IPS DF 6.9 (cell line): ENCODE data around the gene TBC1D22A.

Experiments used
- DNase-seq: peaks from one replicate; pipeline ENCODE4 v3.0.0-alpha.2; 2013; ENCODE audit warnings: low read depth, low spot score
- H3K27ac ChIP-seq: one replicate; pipeline ENCODE4 v1.5.1; 2013; ENCODE audit warnings: low read length, control low read depth
- H3K27me3 ChIP-seq: 2 replicates; pipeline ENCODE4 v1.6.1; 2013; ENCODE audit warnings: mild to moderate bottlenecking, low read length; ENCODE audit not compliant: control insufficient read depth, insufficient read depth
- H3K36me3 ChIP-seq: 2 replicates; pipeline ENCODE4 v1.6.1; 2013; ENCODE audit warnings: low read length; ENCODE audit not compliant: control insufficient read depth, insufficient read depth
- H3K4me1 ChIP-seq: 2 replicates; pipeline ENCODE4 v1.6.1; 2013; ENCODE audit warnings: low read length; ENCODE audit not compliant: control insufficient read depth, insufficient read depth
- H3K4me3 ChIP-seq: 2 replicates; pipeline ENCODE4 v1.5.1; 2013; ENCODE audit warnings: mild to moderate bottlenecking, low read length
- H3K9me3 ChIP-seq: 2 replicates; pipeline ENCODE4 v1.6.1; 2013; ENCODE audit warnings: low read length, inconsistent platforms; ENCODE audit not compliant: control insufficient read depth, insufficient read depth
- WGBS: extraction: QIAGEN DNeasy Blood & Tissue Kit; methylation state at CpG from one replicate; pipeline ENCODE4 v1.1.7; 2013; ENCODE audit warnings: mixed read lengths, missing lambda C conversion rate; ENCODE audit not compliant: insufficient read length, insufficient coverage; 5-methylcytosine and 5-hydroxymethylcytosine counted together

Gene TBC1D22A

DNA sequence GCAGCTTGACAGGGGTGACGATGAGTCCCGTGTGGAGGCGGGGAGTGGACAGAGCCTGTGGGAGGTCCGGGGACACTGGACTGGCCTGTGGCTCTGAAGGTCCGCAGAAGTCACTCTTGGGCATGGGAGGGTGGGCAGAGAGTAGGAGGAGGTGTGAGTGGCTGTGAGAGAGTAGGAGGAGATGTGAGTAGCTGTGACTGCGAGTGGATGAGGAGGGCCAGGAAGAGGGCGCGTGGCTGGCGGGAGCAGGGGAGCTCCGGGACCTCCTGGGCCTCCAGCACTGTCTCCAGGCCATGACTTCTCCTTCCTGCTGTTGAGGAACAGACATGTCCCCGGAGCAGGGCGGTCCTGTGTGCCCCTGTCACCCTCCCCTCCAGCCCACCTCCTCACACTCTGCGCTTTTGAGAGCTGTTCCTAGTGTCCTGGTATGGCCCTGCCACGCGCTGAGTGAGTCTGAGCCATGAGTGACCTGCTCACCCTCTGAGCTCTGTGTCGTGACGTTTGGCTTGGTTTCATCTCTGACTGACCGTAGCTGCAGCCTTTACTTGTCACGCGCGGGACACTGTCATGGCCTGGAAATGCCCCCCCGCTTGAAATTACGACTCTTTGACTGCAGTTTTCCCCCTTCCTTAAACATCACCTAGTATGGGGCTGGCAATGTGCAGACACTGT, 391.5 kb downstream of the TBC1D22A start:
- Histone ChIP-seq H3K9me3 (no peaks in the 10 kb centered on the region), H3K4me1 (no peaks in the 10 kb centered on the region), H3K36me3 (no peaks in the 10 kb centered on the region), H3K27me3 (no peaks in the 10 kb centered on the region), H3K27ac (no peak overlapping the region), H3K4me3 (no peak overlapping the region)
- no CpG with 5 or more reads among the region's 23 CpGs for WGBS
- no peak for DNase-seq

DNA sequence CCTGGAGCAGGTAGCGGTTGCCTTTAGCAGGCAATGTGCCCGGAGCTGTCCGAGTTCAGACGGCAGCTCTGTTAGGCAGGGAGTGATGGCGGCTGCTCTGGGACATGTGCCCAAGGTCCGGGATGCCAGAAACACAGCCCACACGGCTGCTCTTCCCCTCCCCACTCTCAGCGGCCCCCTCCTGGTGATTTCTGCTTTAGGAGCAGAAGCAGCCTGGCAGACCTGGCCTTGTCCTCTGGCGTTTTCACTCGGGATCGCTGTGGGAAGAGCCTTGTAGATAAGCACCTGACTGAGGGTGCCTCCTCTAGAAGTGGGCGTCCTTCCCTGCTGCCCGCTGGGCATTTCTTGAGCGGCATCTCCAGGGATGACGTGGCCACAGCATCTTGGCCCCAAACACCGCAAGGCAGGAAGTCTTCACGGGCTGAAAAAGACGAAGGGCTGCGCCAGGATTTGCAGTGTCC, 392.2 kb downstream of the TBC1D22A start:
- no peak overlapping the region for H3K4me3 ChIP-seq
- no CpG with 5 or more reads among the region's 19 CpGs for WGBS
- H3K4me1 ChIP-seq, result no peaks in the 10 kb centered on the region
- H3K27ac ChIP-seq, result no peak overlapping the region
- no peaks in the 10 kb centered on the region for H3K9me3 ChIP-seq
- H3K36me3 ChIP-seq, result no peaks in the 10 kb centered on the region
- H3K27me3 ChIP-seq, result no peaks in the 10 kb centered on the region
- no peak for DNase-seq

DNA sequence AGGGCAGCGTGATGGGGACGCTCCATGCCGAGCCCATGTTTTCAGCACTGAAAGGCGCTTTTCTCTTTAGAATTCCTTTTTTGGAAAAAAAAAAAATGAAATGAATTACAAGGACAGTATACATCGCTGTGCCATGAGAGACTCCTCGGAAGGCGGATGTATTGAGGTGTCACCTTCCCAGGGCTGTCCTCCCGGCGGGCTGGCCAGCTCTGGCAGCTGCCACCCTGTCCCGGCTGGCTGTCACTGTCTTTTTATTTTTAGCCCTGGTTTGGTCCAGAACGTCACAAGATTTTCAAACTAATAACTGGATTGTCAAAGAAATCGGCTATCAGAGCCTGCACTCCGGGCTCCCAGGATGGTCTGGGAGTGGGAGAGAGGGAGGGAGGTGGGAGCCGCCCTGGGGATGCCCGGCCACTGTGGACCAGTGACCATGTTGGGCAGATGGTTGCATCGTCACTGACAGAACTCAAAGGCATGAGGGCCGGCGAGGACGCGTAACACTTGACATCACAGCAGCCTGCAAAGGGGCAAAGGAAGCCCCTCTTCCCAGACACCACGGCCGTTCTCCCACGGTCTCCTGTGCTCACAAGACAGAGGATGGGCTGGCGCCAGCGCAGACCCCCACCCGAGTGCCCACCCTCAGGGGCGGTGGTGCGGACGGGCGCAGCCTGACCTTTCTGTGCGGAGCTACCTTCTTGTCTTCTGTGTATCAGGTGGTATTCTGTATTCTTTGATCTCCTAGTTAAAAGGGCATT, 392.9 kb downstream of the TBC1D22A start:
- no peak overlapping the region for H3K27ac ChIP-seq
- H3K36me3 ChIP-seq, result no peaks in the 10 kb centered on the region
- DNase-seq, result no peak
- H3K27me3 ChIP-seq, result no peaks in the 10 kb centered on the region
- no CpG with 5 or more reads among the region's 31 CpGs for WGBS
- H3K4me1 ChIP-seq, result no peaks in the 10 kb centered on the region
- H3K4me3 ChIP-seq, result no peak overlapping the region
- no peaks in the 10 kb centered on the region for H3K9me3 ChIP-seq

DNA sequence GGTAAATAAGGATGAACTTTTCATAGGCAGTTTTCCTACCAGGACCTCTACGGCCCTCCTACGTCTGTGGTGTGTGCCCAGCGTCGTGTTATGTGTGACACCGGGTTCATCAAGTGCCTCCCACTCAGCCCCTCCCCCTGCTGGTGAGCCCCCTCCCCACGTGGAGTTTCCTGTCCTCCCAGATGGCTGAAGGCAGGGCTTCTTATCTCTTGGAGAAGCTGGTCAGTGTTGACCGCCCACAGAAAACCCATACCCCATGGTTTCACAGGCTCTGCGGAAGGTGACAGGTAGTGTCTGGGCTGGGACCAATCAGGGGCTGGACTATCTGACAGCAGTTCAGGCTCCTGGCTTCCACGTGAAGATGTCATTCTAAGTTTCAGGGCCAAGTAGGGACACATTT, 393.5 kb downstream of the TBC1D22A start:
- no CpG with 5 or more reads among the region's 9 CpGs for WGBS
- DNase-seq, result no peak
- Histone ChIP-seq H3K4me1 (no peaks in the 10 kb centered on the region), H3K4me3 (no peak overlapping the region), H3K36me3 (no peaks in the 10 kb centered on the region), H3K9me3 (no peaks in the 10 kb centered on the region), H3K27ac (no peak overlapping the region), H3K27me3 (no peaks in the 10 kb centered on the region)

DNA sequence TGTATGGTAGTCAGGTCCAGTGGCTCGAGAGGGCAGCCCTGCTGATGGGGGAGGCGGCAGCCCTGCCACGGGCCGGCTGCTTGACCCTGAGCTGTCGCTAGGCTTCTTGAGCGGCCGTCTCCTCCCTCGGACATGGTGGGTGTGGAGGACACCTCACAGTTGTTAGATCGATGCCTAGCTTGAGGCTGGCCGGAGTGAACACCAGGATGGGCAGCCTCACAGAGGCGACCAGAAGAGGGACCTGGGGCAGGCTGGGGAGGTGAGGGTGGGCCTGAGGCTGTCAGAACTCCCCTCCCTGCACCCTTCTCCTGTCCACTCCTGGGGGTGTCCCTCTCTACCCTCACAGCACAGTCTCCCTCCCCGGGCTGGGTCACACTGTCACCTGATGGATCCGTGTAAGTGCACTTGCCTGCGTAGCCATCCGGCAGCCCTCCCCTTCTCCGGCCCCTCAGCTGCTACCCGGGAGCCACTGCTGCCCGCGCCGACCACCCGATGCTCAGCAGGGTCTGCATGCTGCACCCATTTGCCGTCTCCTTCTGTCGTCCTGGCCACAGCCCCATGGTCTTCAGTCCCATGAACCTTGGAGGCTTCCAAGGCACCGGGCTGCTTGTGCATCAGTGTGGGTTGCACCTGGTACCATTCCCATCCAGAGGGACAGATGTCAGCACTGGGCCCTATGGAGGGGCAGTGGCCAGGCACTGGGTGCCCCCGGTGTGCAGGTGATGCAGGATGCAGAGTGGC, 394.1 kb downstream of the TBC1D22A start:
- no peaks in the 10 kb centered on the region for H3K27me3 ChIP-seq
- H3K4me3 ChIP-seq, result no peak overlapping the region
- no peaks in the 10 kb centered on the region for H3K36me3 ChIP-seq
- DNase-seq, result no peak
- WGBS, result no CpG with 5 or more reads among the region's 25 CpGs
- H3K4me1 ChIP-seq, result no peaks in the 10 kb centered on the region
- no peak overlapping the region for H3K27ac ChIP-seq
- no peaks in the 10 kb centered on the region for H3K9me3 ChIP-seq

DNA sequence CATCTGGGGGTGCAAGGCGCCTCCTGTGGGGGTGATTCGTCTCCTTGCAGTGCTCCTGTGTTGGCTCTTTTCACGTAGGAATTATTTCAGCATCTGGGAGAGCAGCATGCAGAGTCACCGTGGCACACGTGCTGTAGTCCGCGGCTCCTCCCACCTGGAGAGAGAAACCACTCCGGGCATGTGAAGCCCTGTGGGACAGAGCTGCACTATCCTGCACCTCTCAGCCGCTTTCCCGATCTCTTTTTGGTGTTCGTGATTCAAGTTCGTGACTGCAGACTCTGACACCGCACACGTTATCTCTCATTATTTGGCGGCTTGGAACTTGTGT, 394.6 kb downstream of the TBC1D22A start:
- no peak for DNase-seq
- no peaks in the 10 kb centered on the region for H3K27me3 ChIP-seq
- H3K27ac ChIP-seq, result no peak overlapping the region
- no peaks in the 10 kb centered on the region for H3K36me3 ChIP-seq
- no peaks in the 10 kb centered on the region for H3K9me3 ChIP-seq
- no peak overlapping the region for H3K4me3 ChIP-seq
- WGBS, result no CpG with 5 or more reads among the region's 15 CpGs
- no peaks in the 10 kb centered on the region for H3K4me1 ChIP-seq

DNA sequence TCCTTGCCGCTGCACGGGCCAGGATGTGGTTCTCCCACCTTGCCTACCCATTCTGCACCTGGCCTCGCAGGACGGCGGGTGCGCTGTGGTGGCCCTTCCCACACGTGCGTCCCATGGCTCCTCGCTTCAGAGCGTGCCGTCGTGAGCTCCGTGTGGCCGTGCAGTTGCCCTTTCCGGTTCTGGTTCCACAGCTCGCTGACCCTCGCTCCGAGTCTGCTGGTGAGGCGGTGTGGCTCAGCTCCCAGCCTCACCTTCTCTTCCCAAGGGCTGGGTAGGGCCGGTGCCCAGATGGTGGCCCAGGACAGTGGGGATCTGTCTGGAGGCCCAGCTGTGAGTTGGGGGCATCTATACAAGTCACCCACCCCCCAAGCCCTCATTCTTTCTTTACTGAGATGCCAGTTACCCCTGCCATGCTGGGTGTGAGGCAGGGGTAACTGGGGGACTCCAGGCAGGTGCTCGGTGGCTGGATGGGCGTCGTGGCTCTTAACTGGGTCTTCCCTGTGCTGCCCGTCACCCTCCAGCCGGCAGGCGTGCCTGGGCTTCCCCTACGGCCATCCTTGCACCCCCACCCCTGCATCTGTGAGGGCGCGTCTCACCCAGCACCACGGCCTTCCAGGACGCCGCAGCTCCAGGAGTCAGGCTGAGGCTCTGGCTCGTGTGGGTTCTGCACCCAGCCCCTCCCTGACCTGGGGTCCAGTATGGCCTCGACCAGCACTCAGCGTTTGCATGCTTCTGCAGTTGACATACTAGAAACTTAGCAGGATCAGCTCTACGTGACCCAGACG, 395.2 kb downstream of the TBC1D22A start:
- no peaks in the 10 kb centered on the region for H3K4me1 ChIP-seq
- DNase-seq, result no peak
- no peaks in the 10 kb centered on the region for H3K9me3 ChIP-seq
- H3K27ac ChIP-seq, result no peak overlapping the region
- no peak overlapping the region for H3K4me3 ChIP-seq
- no peaks in the 10 kb centered on the region for H3K36me3 ChIP-seq
- no CpG with 5 or more reads among the region's 37 CpGs for WGBS
- H3K27me3 ChIP-seq, result no peaks in the 10 kb centered on the region

DNA sequence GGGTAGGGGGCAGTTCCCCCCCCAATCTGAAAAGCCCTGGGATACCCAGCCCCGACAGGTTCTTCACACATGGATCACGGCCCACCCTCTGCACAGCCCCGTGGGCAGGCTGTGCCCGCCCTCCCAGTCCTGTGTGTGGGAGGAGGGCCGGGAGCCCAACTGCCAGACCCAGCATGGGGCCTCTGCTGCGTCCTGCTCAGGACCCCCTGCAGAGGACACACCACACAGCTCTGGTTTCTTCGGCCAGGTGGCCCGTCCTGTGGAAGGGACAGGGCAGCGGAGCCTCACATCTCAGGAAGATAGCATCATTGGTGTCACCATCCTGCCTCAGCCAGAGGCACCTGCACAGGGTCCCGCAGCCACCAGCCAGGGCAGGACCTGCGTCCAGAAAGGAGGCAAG, 396.0 kb downstream of the TBC1D22A start:
- no peaks in the 10 kb centered on the region for H3K36me3 ChIP-seq
- no peak for DNase-seq
- no peak overlapping the region for H3K27ac ChIP-seq
- no peaks in the 10 kb centered on the region for H3K4me1 ChIP-seq
- no peaks in the 10 kb centered on the region for H3K9me3 ChIP-seq
- no CpG with 5 or more reads among the region's 11 CpGs for WGBS
- H3K4me3 ChIP-seq, result no peak overlapping the region
- no peaks in the 10 kb centered on the region for H3K27me3 ChIP-seq

DNA sequence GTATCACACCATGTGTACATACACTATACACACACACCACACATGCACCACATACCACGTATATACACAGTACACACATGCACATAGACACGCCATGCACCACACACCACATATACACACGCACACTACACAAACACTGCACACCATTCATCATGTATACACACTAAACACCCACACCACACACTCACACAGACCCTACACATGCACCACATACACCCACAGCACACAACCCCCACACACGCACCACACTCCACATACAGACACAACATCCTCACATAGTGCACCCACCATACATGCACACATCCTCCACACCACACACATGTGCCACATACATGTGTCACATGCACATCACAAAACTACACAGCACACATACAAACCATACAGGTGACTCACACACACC, 397.1 kb downstream of the TBC1D22A start:
- 100% methylated on average over 3 of the region's 4 CpGs for WGBS
- no peak for DNase-seq
- Histone ChIP-seq H3K9me3 (no peaks in the 10 kb centered on the region), H3K4me3 (no peak overlapping the region), H3K27me3 (no peaks in the 10 kb centered on the region), H3K4me1 (no peaks in the 10 kb centered on the region), H3K36me3 (no peaks in the 10 kb centered on the region), H3K27ac (no peak overlapping the region)

DNA sequence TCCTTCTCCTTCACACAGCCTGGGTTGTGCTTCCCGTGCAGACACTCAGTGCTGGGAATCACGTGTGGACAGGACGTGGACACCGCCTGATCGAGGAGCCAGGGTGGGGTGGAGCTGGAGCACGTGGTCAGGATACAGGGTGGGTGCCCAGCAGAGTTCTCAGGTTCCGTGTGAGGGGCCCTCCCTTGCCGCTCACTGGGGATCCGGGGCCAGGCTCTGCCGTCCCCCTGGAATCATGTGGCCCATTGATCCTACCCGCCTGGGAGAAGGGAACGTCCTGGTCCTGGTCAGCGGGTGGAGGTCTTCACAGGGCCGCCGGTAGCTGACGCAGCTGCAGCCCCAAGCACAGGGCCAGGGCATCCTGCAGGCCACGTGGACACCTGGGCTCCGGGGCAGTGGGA, 397.7 kb downstream of the TBC1D22A start:
- no peaks in the 10 kb centered on the region for H3K36me3 ChIP-seq
- no peaks in the 10 kb centered on the region for H3K27me3 ChIP-seq
- H3K27ac ChIP-seq, result no peak overlapping the region
- no peak overlapping the region for H3K4me3 ChIP-seq
- H3K9me3 ChIP-seq, result no peaks in the 10 kb centered on the region
- H3K4me1 ChIP-seq, result no peaks in the 10 kb centered on the region
- no CpG with 5 or more reads among the region's 18 CpGs for WGBS
- DNase-seq, result no peak
